GM19025 (cell line): ENCODE data around the gene PML.
"Not testable (repeated sequence)": the region's sequence is repeated elsewhere in the genome, so short reads cannot be mapped to it uniquely, and the experiment has no call there.

Source experiments
- ATAC-seq: cut with Tn5 transposase; IDR thresholded peaks from one replicate; pipeline ENCODE4 v1.9.1; 2021; ENCODE audit warnings: mild to moderate bottlenecking, low read depth, moderate library complexity; ENCODE audit not compliant: unreplicated experiment

The PML gene

DNA sequence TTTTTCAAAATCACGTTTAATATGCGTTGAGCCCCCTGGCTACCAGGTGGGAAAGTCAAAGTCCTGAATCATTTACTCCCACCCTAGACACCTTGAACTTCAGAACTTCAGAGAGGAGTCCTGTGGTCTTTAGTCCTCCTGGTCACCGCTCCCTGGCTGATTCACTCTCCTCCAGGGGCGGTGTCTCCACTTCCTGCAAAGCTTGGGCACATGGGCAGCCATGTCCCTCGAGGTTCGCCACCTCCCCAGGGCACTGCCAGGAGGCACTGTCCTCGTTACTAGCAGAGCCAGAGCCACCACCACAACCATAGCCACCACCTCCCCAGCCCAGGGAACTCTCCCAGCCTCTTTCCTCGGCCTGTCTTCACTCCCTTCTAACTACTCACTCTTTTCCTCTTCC lies 37.2 kb upstream of the PML start:
- no peak for ATAC-seq

- ATAC-seq: no peak
These were observed 36.7 kb upstream of the PML start for GRCh38 chr15:73957785-73958184.

DNA sequence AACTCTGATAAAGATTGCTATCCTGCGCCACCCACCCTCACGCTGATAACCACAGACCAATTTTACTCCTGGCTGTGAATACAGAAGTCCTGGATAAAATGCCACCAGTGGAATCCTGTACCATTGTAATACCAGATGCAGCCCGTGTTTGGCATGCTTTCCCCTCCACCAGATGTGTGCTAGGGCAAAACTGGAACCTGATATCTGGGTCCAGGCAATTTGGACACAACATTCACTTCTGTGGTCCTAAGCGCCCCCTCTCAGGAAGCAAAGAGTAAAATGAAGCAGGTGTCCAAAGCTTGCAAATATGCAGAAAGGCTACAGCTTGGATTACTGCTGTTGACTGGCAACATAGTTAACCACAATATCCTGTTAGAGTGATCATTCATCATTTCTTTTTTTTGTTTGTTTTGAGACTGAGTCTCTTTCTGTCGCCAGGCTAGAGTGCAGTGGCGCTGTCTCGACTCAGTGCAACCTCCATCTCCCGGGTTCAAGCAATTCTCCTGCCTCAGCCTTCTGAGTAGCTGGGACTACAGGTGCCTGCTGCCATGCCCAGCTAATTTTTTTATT lies 35.4 kb upstream of the PML start:
- no peak for ATAC-seq

GRCh38 chr15:73959801-73960200 lies 34.7 kb upstream of the PML start:
- ATAC-seq: no peak

- ATAC-seq: not testable (repeated sequence)
These were observed 33.9 kb upstream of the PML start for GRCh38 chr15:73960472-73961070.

DNA sequence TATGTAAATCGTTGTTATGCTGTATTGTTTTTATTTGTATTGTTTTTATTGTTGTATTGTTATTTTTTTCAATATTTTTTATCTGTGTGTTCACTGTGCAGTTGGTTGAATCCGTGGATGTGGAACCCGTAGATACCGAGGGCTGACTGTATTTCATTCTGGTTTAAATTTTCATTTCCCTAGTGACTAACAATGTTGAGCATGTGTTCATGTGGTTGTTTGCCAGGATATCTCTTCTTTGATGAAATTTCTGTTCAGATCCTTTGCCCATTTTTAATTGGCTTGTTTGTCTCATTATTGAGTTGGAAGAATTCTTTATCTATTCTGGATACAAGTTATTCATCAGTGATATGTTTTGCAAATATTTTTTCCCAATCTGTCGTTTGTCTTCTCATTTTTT lies 32.1 kb upstream of the PML start:
- no peak for ATAC-seq

DNA sequence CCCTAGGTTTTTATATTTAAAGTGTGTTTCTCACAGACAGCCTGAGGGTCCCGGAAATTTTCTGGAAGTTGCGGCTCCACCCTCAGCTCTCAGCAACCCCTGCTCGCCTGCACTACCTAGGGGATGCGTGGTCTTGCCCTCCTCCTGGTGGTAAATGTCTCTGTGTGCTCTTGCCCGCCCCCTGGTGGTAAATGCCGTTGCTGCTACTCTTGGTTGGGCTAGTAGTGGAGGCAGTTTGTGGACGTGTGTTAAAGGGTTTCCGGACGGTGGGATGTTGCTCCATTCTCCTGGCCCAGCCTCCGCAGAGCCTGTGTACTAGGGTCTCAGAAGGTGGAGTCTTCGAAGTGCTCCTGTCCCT lies 29.8 kb upstream of the PML start:
- no peak for ATAC-seq

DNA sequence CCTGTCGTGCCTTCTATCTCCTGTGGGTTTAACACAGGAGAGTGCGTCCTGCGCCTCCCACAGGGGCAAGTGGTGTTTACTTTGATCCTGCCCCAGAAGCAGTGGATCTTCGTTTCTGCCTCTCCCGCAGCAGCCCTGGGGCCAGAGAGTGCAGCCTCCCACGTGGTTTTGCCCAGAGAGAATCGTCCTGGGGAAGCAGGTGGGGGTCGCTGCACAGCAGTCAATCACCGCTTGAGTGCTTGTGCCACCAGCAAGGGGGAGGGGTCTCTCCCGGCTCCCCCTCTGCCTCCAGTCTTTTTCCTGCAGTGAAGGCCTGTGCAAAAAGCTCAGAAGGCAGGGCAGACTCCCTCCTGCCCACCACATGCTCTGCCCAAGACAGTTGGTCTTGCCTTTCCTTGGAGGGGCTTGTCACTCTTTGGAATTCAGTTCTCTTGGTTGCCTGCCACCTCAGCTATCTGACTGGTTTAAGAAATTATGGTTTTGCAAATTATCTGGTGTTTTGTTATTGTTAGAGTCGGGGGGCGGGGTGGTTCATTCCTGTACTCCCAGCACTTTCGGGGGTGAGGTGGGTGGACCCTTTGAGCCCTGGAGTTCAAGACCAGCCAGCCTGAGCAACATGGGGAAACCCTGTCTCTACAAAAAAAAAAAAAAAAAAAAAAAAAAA lies 29.3 kb upstream of the PML start:
- ATAC-seq: no peak

- ATAC-seq: no peak
These were observed 28.8 kb upstream of the PML start for GRCh38 chr15:73965758-73966113.

GRCh38 chr15:73968461-73968860 lies 26.1 kb upstream of the PML start:
- ATAC-seq: no peak

DNA sequence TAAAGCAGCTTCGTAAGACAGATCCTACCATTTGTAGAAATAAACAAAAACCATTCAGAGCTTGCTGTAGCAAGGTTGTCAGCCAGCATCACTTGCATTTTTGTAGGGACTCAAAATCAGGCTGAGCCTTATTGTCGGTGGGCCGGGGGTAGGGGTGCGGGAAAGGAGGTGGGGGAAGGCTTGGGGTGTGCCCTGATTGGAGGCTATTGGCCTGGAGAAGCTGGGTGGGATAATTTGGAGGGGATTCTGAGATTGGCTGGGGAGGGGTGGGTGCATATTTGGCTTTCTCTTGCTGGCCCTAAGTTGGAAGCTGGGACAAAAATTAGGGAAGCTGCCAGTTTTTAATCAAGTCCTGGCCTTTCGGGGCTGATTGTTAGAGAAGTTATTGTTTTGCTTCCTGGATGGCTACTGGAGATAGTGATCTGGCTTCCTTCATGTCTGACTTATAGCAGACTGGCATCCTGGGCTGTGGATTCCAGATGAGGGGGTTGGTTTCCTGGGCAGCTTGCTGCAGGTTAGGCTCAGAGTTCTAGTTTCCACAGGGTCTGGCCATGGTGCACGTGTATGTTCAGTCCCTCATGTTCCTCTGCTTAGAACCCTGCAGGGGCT lies 25.3 kb upstream of the PML start:
- no peak for ATAC-seq

- ATAC-seq: no peak
These were observed 21.4 kb upstream of the PML start for GRCh38 chr15:73972984-73973682.

DNA sequence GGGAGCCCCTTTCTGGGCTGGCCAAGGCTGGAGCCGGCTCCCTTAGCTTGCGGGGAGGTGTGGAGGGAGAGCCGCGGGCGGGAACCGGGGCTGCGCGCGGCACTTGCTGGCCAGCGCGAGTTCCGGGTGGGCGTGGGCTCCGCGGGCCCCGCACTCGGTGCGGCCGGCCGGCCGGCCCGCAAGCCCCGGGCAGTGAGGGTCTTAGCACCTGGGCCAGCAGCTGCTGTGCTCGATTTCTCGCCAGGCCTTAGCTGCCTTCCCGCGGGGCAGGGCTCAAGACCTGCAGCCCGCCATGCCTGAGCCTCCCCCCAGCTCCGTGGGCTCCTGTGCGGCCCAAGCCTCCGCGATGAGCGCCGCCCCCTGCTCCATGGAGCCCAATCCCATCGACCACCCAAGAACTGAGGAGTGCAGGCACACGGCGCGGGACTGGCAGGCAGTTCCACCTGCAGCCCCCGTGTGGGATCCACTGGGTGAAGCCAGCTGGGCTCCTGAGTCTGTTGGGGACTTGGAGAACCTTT lies 20.8 kb upstream of the PML start:
- ATAC-seq: not testable (repeated sequence)

DNA sequence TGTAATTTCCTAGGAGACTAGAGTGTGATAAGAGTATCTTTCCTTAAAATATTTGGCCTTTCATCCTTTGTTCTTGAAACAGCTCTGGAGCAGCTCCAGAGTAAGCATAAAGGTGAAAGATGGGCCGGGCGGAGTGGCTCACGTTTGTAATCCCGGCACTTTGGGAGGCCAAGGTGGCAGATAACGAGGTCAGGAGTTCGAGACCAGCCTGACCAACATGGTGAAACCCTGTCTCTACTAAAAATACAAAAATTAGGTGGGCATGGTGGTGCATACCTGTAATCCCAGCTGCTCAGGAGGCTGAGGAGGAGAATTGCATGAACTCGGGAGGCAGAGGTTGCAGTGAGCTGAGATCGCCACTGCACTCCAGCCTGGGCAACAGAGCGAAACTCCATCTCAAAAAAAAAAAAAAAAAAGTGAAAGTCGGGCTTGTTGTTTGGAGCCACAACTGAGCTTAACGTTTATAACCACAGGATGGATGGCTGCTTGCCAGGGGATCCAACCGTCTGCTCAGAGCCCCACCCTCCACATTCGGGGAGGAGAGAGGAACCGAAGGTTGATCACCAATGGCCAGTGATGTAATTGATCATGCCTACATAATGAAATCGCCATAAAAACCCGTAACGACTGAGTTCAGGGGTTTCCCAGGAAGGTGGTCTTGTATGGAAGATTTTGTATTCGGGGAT lies 18.9 kb upstream of the PML start:
- ATAC-seq: not testable (repeated sequence)

GRCh38 chr15:73978896-73979295 lies 15.6 kb upstream of the PML start:
- ATAC-seq: no peak

DNA sequence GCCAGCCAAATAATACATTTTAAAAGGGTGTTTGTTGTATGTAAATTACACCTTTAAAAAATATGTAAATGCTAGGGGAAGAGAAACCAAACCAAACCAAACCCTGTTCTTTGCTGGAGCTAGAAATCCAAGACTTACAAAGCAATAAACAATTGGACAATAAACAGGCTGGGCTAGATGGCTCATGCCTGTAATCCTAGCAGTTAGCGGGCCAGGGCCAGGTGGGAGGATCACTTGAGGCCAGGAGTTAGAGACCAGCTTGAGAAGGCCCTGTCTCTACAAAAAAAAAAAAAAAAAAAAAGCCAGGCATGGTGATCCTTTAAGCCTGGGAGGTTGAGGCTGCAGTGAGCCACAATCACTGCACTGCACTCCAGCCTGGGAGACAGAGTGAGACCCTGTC lies 14.9 kb upstream of the PML start:
- ATAC-seq: no peak

DNA sequence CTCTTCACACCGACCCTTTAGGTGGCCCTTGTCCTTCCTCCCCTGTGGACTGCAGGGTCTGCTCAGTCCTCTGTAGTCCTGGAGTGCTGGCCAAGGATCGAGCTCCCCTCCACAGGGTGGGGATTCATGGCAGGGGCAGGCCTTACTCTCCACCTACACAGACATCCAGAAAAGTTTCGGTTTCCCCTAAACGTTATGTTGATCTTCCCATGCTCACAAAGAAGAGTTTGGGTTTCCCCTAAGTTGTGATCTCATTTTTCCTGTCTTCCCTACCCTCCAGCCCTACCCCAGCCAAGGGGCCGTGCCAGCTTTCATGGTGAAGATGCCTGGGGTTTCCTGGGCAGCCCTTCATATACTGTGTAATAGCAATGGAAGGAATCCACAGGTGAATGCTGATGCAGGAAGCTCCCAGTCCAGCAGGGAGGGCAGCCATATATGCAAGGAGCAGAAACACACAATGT lies 12.7 kb upstream of the PML start:
- ATAC-seq: no peak

DNA sequence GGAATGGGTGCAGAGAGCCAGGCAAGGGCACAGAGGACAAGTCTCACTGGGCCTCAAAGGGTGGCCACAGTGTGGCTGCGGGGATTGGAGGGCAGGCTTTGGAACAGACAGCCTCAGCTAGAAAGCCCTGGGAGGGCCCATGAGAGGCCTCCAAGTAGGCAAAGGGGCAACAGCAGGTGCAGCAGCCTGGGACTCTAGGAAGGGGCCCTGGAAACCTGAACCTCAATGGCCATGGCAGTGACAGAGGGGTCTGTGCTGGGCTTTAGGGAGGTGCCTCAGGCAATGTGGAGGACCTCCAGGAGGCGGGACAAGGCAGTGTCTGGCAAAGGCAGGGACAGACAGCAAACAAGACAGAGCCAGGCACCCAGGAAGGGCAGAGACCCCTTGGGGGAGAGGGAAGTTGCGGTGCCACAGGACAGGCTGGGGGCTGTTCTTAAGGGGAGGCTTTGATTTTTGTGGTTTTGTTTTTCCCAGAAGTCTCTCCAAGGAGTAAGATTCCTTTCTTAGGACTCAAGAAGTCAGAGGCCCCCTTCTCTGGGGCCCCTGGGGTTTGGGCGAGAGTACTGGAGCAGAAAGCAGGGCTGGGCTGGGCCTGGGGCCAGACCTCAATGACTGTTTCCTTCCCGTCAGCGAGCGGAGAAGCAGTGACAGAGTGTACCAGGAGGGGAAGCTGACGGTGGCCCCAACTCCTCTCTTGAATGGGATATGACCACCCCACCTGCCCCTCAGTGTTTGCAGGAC lies 12.1 kb upstream of the PML start:
- ATAC-seq: no peak

GRCh38 chr15:73983211-73983727 lies 11.2 kb upstream of the PML start:
- ATAC-seq: no peak

- no peak for ATAC-seq
These were observed 10.7 kb upstream of the PML start for GRCh38 chr15:73983773-73984172.
